Cardiac muscle cell (in vitro differentiated cells and primary cell): ENCODE data around the gene KCNMA1. TPM values are rescaled to one million over a fixed set of nuclear protein-coding genes. Genes with fewer than 3 reads are reported as not detected.

Experiments used
- DNase-seq, 2 donors: peaks; one replicate each; pipeline versions ENCODE4 v3.0.0 to v3.0.0-alpha.2; 2010 to 2017; ENCODE audit warnings: low read depth in 1 of 2, low spot score in 1 of 2
- H3K27ac ChIP-seq: fragments of 200-600 bp; sonication (generic); 2 replicates; pipeline ENCODE4 v1.5.1; 2016
- H3K27me3 ChIP-seq: fragments of 200-600 bp; sonication (generic); 2 replicates; pipeline ENCODE4 v1.6.0; 2016; ENCODE audit warnings: control low read depth
- H3K36me3 ChIP-seq: fragments of 200-600 bp; sonication (generic); 2 replicates; pipeline ENCODE4 v1.5.1; 2016; ENCODE audit warnings: control low read depth
- H3K4me1 ChIP-seq: fragments of 200-600 bp; sonication (generic); 2 replicates; pipeline ENCODE4 v1.8.1; 2017; ENCODE audit warnings: low read depth, mild to moderate bottlenecking, mixed run types
- H3K4me3 ChIP-seq: fragments of 200-600 bp; sonication (generic); 2 replicates; pipeline ENCODE4 v1.5.1; 2016; ENCODE audit warnings: mild to moderate bottlenecking
- H3K9me3 ChIP-seq: fragments of 200-600 bp; sonication (generic); 2 replicates; pipeline ENCODE4 v1.5.1; 2017; ENCODE audit warnings: low read depth, mild to moderate bottlenecking, control low read depth
- CTCF ChIP-seq: IDR thresholded peaks from 2 replicates; pipeline ENCODE4 v1.5.1; 2012; ENCODE audit warnings: low read depth, mild to moderate bottlenecking, low read length
- polyA plus RNA-seq: library from polyadenylated mRNA; unstranded; fragments of >200 nt; fragmentation: Nextera tagmentation; extraction: Ambion mirVana; gene quantifications from 2 replicates; pipeline ENCODE4 v1.2.1, GENCODE V29; 2016
- total RNA-seq: library from RNA; depleted of rRNA; stranded (reverse); fragments of >200 nt; gene quantifications from 2 replicates; pipeline ENCODE4 v1.2.3, GENCODE V29; 2016

KCNMA1 gene
- total and polyA plus RNA-seq, 2 experiments from 2014 or later: 1.8 to 1.9 TPM

GRCh38 chr10:77586719-77587415, 50.7 kb downstream of the KCNMA1 start:
- TF ChIP-seq CTCF: no peak
- Histone ChIP-seq H3K9me3 (no peaks in the 10 kb centered on the region), H3K27ac (no peak overlapping the region), H3K27me3 (no peaks in the 10 kb centered on the region), H3K36me3 (no peaks in the 10 kb centered on the region), H3K4me1 (peaks cover 7% of the 10 kb centered on the region), H3K4me3 (no peak overlapping the region)
- peak in 1 of 2 donors; percentile 88 for DNase-seq

DNA sequence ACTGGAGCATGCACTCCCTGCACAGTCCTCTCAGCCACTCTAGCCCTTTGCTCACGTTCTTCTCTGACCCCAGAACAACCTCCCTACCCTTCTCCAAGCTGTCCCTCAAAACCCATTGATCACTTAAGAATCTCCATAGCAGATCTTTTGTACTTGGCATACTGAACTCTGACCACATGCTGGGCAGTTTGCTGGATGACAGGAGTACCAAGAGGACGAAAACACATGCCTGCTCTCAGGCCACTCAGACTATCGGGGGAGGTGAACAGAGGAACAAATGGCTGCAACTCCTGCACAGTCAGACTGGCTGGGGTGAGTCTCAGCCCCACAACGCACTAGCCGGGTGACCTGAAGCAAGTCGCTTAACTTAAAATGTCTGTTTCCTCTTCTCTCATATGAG, 52.7 kb downstream of the KCNMA1 start:
- Histone ChIP-seq H3K4me3 (no peak overlapping the region), H3K27ac (no peak overlapping the region), H3K27me3 (no peaks in the 10 kb centered on the region), H3K9me3 (no peaks in the 10 kb centered on the region), H3K4me1 (peaks cover 7% of the 10 kb centered on the region), H3K36me3 (no peaks in the 10 kb centered on the region)
- TF ChIP-seq CTCF: no peak
- peak in 1 of 2 donors; percentile 53 for DNase-seq

DNA sequence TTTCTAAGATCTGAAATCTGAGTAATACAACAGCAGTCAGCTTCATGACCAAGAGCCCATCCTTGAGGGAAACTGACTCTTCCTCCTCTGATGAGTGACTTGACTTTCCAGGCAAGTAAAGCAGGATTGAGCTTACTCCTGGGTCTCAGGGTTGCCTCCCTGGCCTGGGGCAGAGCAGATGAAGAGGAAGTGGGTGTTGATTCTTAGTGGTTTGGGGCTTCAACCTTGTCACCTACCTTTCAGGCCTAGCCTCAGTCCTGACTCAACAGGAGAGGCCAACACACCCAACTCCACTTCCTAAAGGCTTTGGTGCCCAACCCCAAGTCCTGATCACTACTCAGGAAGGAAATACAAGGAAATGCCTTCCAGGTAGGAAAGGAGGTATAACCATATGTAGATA, 54.1 kb downstream of the KCNMA1 start:
- no peak for DNase-seq
- H3K27me3 ChIP-seq: no peaks in the 10 kb centered on the region
- no peaks in the 10 kb centered on the region for H3K36me3 ChIP-seq
- no peak overlapping the region for H3K4me3 ChIP-seq
- H3K4me1 ChIP-seq: peaks cover 7% of the 10 kb centered on the region
- no peak overlapping the region for H3K27ac ChIP-seq
- TF ChIP-seq CTCF: no peak
- H3K9me3 ChIP-seq: no peaks in the 10 kb centered on the region

GRCh38 chr10:77582710-77583115, 54.9 kb downstream of the KCNMA1 start:
- DNase-seq: peak in 1 of 2 donors; percentile 47

GRCh38 chr10:77581738-77582137, 55.9 kb downstream of the KCNMA1 start:
- no peak for DNase-seq
- Histone ChIP-seq H3K27me3 (no peaks in the 10 kb centered on the region), H3K9me3 (no peaks in the 10 kb centered on the region), H3K27ac (no peak overlapping the region), H3K36me3 (no peaks in the 10 kb centered on the region), H3K4me3 (no peak overlapping the region), H3K4me1 (peaks cover 19% of the 10 kb centered on the region)
- no peak for TF ChIP-seq CTCF

More at GRCh38 chr10:77582710-77583115, 54.9 kb downstream of the KCNMA1 start:
- Histone ChIP-seq H3K27me3 (no peaks in the 10 kb centered on the region), H3K4me1 (peaks cover 14% of the 10 kb centered on the region), H3K36me3 (no peaks in the 10 kb centered on the region), H3K4me3 (no peak overlapping the region), H3K27ac (no peak overlapping the region), H3K9me3 (no peaks in the 10 kb centered on the region)
- no peak for TF ChIP-seq CTCF

DNA sequence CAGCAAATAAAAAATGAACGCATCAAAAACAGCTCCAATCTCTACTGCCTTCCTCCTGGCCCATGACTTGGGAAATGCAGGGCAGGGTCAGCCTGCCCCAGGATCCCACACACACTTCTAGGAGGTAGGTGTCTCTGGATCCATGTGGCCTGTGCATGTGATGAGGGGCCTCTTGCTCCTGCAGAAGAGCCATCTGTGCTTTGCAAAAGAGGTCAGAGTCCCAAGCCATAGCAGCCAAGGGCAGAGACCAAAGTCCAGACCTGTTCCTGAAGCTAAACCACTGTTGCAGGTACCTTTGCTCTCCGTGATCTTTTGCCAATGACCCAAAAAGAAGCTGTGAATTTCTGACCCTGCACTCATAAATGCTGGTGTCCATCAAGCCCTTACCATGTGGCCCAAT, 57.1 kb downstream of the KCNMA1 start:
- no peaks in the 10 kb centered on the region for H3K27me3 ChIP-seq
- no peaks in the 10 kb centered on the region for H3K9me3 ChIP-seq
- no peak overlapping the region for H3K4me3 ChIP-seq
- TF ChIP-seq CTCF: no peak
- no peak overlapping the region for H3K27ac ChIP-seq
- H3K4me1 ChIP-seq: peaks cover 19% of the 10 kb centered on the region
- no peaks in the 10 kb centered on the region for H3K36me3 ChIP-seq
- DNase-seq: no peak
